B cell (primary cell): ENCODE data around the gene DIP2B. TPM values are rescaled to one million over a fixed set of nuclear protein-coding genes. Genes with fewer than 3 reads are reported as not detected.

Experiments used
- ATAC-seq: fragments of 200-7000 bp; cut with Tn5 transposase; one replicate; pipeline ENCODE4 v1.10.0; 2021; ENCODE audit warnings: low read depth, mild to moderate bottlenecking, moderate number of reproducible peaks, moderate library complexity
- CTCF ChIA-PET: fragments of 350-600 bp; sonication (Branson Sonifier 250); formaldehyde crosslinking; loops from one replicate; lab custom pipeline; 2021; ENCODE audit warnings: antibody characterized with exemption, inconsistent platforms; lab: Charles Lee
- POLR2A ChIA-PET: fragments of 350-600 bp; sonication (Branson Sonifier 250); formaldehyde crosslinking; loops from one replicate; lab custom pipeline; 2021; ENCODE audit warnings: antibody characterized with exemption; lab: Charles Lee
- DNase-seq: peaks from one replicate; pipeline ENCODE4 v3.0.0; 2013
- H2AFZ ChIP-seq: 2 replicates; pipeline ENCODE4 v1.6.1; 2012; ENCODE audit warnings: mild to moderate bottlenecking, low read depth, low read length; ENCODE audit not compliant: insufficient read depth, poor library complexity, severe bottlenecking
- H3K27ac ChIP-seq, 2 donors: 1 replicate in 1 of 2; 2 replicates in 1 of 2; pipeline ENCODE4 v1.5.1; 2012 to 2013; ENCODE audit warnings: low read length in 2 of 2, mild to moderate bottlenecking in 2 of 2, moderate library complexity in 1 of 2
- H3K27me3 ChIP-seq, 4 experiments: fragments of 200-600 bp in 1 of 4; sonication (generic) in 1 of 4; replicated peaks in 1 of 4; 1 replicate in 2 of 4; 2 replicates in 2 of 4; pipeline versions ENCODE4 v1.6.1 to v1.7.0; 2013 to 2016; ENCODE audit warnings: low read length in 3 of 4, mild to moderate bottlenecking in 2 of 4, mixed read lengths in 1 of 4, moderate library complexity in 1 of 4; ENCODE audit not compliant: insufficient read depth in 4 of 4, control insufficient read depth in 3 of 4; ENCODE audit errors: control extremely low read depth in 1 of 4
- H3K36me3 ChIP-seq, 2 experiments: replicated peaks in 1 of 2; 1 replicate in 1 of 2; 2 replicates in 1 of 2; pipeline versions ENCODE4 v1.6.1 to v1.7.1; 2013; ENCODE audit warnings: low read length in 1 of 2; ENCODE audit not compliant: insufficient read depth in 2 of 2, control insufficient read depth in 1 of 2; ENCODE audit errors: control extremely low read depth in 1 of 2, extremely low read depth in 1 of 2
- H3K4me1 ChIP-seq, 2 donors: fragments of 200-600 bp in 1 of 2; sonication (generic) in 1 of 2; 1 replicate in 1 of 2; 2 replicates in 1 of 2; pipeline versions ENCODE4 v1.5.1 to v1.6.1; 2013 to 2017; ENCODE audit warnings: low read length in 2 of 2; ENCODE audit not compliant: control insufficient read depth in 2 of 2, insufficient read depth in 2 of 2
- H3K4me2 ChIP-seq: replicated peaks from 2 replicates; pipeline ENCODE3; 2012; ENCODE audit warnings: mild to moderate bottlenecking, low read depth, low read length; ENCODE audit not compliant: poor library complexity, severe bottlenecking
- H3K4me3 ChIP-seq, 5 experiments: fragments of 200-600 bp in 1 of 5; sonication (generic) in 1 of 5; 1 replicate in 3 of 5; 2 replicates in 2 of 5; pipeline versions ENCODE4 v1.5.1 to v1.7.0; 2011 to 2016; ENCODE audit warnings: low read length in 4 of 5, mild to moderate bottlenecking in 4 of 5, low read depth in 2 of 5, control low read depth in 1 of 5, moderate library complexity in 1 of 5; ENCODE audit not compliant: insufficient read depth in 1 of 5; ENCODE audit errors: control extremely low read depth in 1 of 5, extremely low read depth in 1 of 5
- H3K79me2 ChIP-seq: fragments of 200-600 bp; sonication (generic); one replicate; pipeline ENCODE4 v1.6.0; 2016; ENCODE audit warnings: low read length; ENCODE audit not compliant: control insufficient read depth, insufficient read depth
- H3K9ac ChIP-seq: fragments of 200-600 bp; sonication (generic); 2 replicates; pipeline ENCODE4 v1.6.1; 2017; ENCODE audit warnings: mild to moderate bottlenecking, low read length, moderate library complexity
- H3K9me3 ChIP-seq, 3 donors: one replicate each; pipeline versions ENCODE4 v1.6.1 to v1.7.1; 2013; ENCODE audit warnings: low read length in 2 of 3; ENCODE audit not compliant: control insufficient read depth in 2 of 3, insufficient read depth in 1 of 3; ENCODE audit errors: control extremely low read depth in 1 of 3
- H4K20me1 ChIP-seq: 2 replicates; pipeline ENCODE4 v1.6.0; 2012; ENCODE audit warnings: mild to moderate bottlenecking, low read length; ENCODE audit not compliant: insufficient read depth, control insufficient read depth, poor library complexity, severe bottlenecking
- H3K27ac Mint-ChIP-seq: one replicate; pipeline ENCODE4 v1.8.0; 2021; ENCODE audit warnings: mixed read lengths
- H3K27me3 Mint-ChIP-seq: one replicate; pipeline ENCODE4 v1.8.0; 2021; ENCODE audit warnings: mixed read lengths
- H3K4me1 Mint-ChIP-seq: one replicate; pipeline ENCODE4 v1.8.0; 2021; ENCODE audit warnings: mixed read lengths
- H3K4me3 Mint-ChIP-seq: one replicate; pipeline ENCODE4 v1.8.0; 2021; ENCODE audit warnings: mixed read lengths
- H3K9me3 Mint-ChIP-seq: one replicate; pipeline ENCODE4 v1.8.0; 2022; ENCODE audit warnings: mixed read lengths; ENCODE audit not compliant: insufficient read depth
- CTCF ChIP-seq: fragments of 200-600 bp; IDR thresholded peaks from one replicate; pipeline ENCODE4 v1.8.0; 2022; ENCODE audit warnings: antibody characterized with exemption, mild to moderate bottlenecking
- EZH2 ChIP-seq: IDR thresholded peaks from 2 replicates; pipeline ENCODE4 v1.6.1; 2012; ENCODE audit warnings: borderline replicate concordance, low read depth, mild to moderate bottlenecking, moderate library complexity, low read length; ENCODE audit not compliant: insufficient read depth, poor library complexity, severe bottlenecking
- WGBS: methylation state at CpG from one replicate; pipeline ENCODE4 v1.1.5; 2013; ENCODE audit warnings: missing lambda C conversion rate; ENCODE audit not compliant: insufficient coverage; 5-methylcytosine and 5-hydroxymethylcytosine counted together
- intact Hi-C: fragments of 100-400 bp; cut with micrococcal nuclease; formaldehyde crosslinking; loops from one replicate; pipeline ENCODE4 v1.10.0; 2022
- polyA plus RNA-seq: library from polyadenylated mRNA; depleted of rRNA; stranded (reverse); fragments of >200 nt; gene quantifications from 2 replicates; pipeline ENCODE4 v1.2.3, GENCODE V29; 2012
- total RNA-seq, 2 donors: library from RNA; stranded (reverse); fragments of 120-200 nt in 1 of 2; gene quantifications; 1 replicate in 1 of 2; 2 replicates in 1 of 2; pipeline versions ENCODE4 v1.2.3 to v1.2.4, GENCODE V29; 2013 to 2022

The DIP2B gene
- total and polyA plus RNA-seq, 2 donors (not counting 1 experiment from before 2014, with no cell fraction given): 16.4 to 38.8 TPM

- Mint-ChIP-seq H3K27ac (no peak overlapping the region), H3K4me3 (no peak overlapping the region), H3K4me1 (no peaks in the 10 kb centered on the region), H3K27me3 (no peaks in the 10 kb centered on the region), H3K9me3 (no peaks in the 10 kb centered on the region)
- TF ChIP-seq CTCF: no peak
- TF ChIP-seq EZH2: no peak
- H3K36me3 ChIP-seq: peaks cover 24 to 67% of the 10 kb centered on the region in 2 experiments
- no peaks in the 10 kb centered on the region for H3K9me3 ChIP-seq
- no peaks in the 10 kb centered on the region for H3K27me3 ChIP-seq
- no peak overlapping the region for H3K9ac ChIP-seq
- H3K79me2 ChIP-seq: no peaks in the 10 kb centered on the region
- WGBS: no CpG with 5 or more reads among the region's 1 CpG
- H4K20me1 ChIP-seq: no peaks in the 10 kb centered on the region
- no peak for DNase-seq
- no peak overlapping the region for H3K4me2 ChIP-seq
- ChIA-PET CTCF (interaction anchor here (0.6 kb wide), 1 partner anchor 444 kb away, joined by 5 read pairs; no protein-coding TSS in a partner anchor), POLR2A (no interaction called here)
- H3K4me1 ChIP-seq: no peaks in the 10 kb centered on the region
- intact Hi-C loops: no loop called here
- no peak overlapping the region for H3K27ac ChIP-seq
- H2AFZ ChIP-seq: no peak overlapping the region
- ATAC-seq: no peak
- no peak overlapping the region for H3K4me3 ChIP-seq
These were observed 180.9 kb downstream of the DIP2B start for GRCh38 chr12:50685641-50686040.

GRCh38 chr12:50686406-50686805, 181.6 kb downstream of the DIP2B start:
- no peak overlapping the region for H3K27ac Mint-ChIP-seq
- H3K27me3 Mint-ChIP-seq: no peaks in the 10 kb centered on the region
- no peak overlapping the region for H3K4me3 Mint-ChIP-seq
- Histone ChIP-seq H3K9me3 (no peaks in the 10 kb centered on the region), H3K27me3 (no peaks in the 10 kb centered on the region), H3K9ac (no peak overlapping the region), H3K4me3 (no peak overlapping the region), H4K20me1 (no peaks in the 10 kb centered on the region), H3K79me2 (no peaks in the 10 kb centered on the region), H3K4me2 (no peak overlapping the region), H3K36me3 (peaks cover 22 to 70% of the 10 kb centered on the region in 2 experiments), H3K4me1 (no peaks in the 10 kb centered on the region), H3K27ac (no peak overlapping the region), H2AFZ (no peak overlapping the region)
- ChIA-PET POLR2A (no interaction called here), CTCF (no interaction called here)
- 83% methylated on average over 2 of the region's 4 CpGs for WGBS
- TF ChIP-seq EZH2 (no peak), CTCF (no peak)
- no peaks in the 10 kb centered on the region for H3K9me3 Mint-ChIP-seq
- no peaks in the 10 kb centered on the region for H3K4me1 Mint-ChIP-seq
- DNase-seq (no peak), ATAC-seq (no peak)
- intact Hi-C loops: no loop called here
